Upper lobe of left lung (tissue), 6 donors: ENCODE data around the gene LPAR3. TPM values are rescaled to one million over a fixed set of nuclear protein-coding genes. Genes with fewer than 3 reads are reported as not detected.

Experiments used
- ATAC-seq, 2 donors: fragments of 200-7000 bp; cut with Tn5 transposase; one replicate each; pipeline ENCODE4 v1.9.1; 2022; ENCODE audit warnings: mild to moderate bottlenecking in 2 of 2, moderate library complexity in 2 of 2; ENCODE audit not compliant: low FRiP score in 2 of 2
- DNase-seq, 2 donors: peaks; one replicate each; pipeline ENCODE4 v3.0.0-alpha.2; 2019 to 2020
- H3K27ac ChIP-seq, 4 donors: fragments of 200-600 bp; sonication (generic); one replicate each; pipeline ENCODE4 v1.5.1; 2016 to 2019
- H3K27me3 ChIP-seq, 4 donors: fragments of 200-600 bp; sonication (generic); one replicate each; pipeline ENCODE4 v1.5.1; 2017 to 2019
- H3K36me3 ChIP-seq, 4 donors: fragments of 200-600 bp; sonication (generic); one replicate each; pipeline ENCODE4 v1.5.1; 2016 to 2019
- H3K4me1 ChIP-seq, 4 donors: fragments of 200-600 bp; sonication (generic); one replicate each; pipeline ENCODE4 v1.5.1; 2018 to 2019
- H3K4me3 ChIP-seq, 4 donors: fragments of 200-600 bp; sonication (generic); one replicate each; pipeline ENCODE4 v1.5.1; 2017 to 2019; ENCODE audit warnings: mild to moderate bottlenecking in 2 of 4, moderate library complexity in 1 of 4
- H3K9me3 ChIP-seq, 4 donors: fragments of 200-600 bp; sonication (generic); one replicate each; pipeline ENCODE4 v1.5.1; 2018 to 2019
- CTCF ChIP-seq, 6 experiments: fragments of 450-650 bp in 4 of 6; fragments of 200-600 bp in 2 of 6; sonication (generic) in 2 of 6; IDR thresholded peaks; one replicate each; pipeline ENCODE4 v1.5.1; 2016 to 2019; ENCODE audit warnings: antibody characterized with exemption in 6 of 6
- EP300 ChIP-seq, 4 donors: sonication (generic); formaldehyde crosslinking; IDR thresholded peaks; one replicate each; pipeline ENCODE4 v1.5.1; 2017; ENCODE audit warnings: antibody characterized with exemption in 4 of 4, control low read depth in 2 of 4
- POLR2A ChIP-seq, 4 donors: fragments of 450-650 bp; IDR thresholded peaks; one replicate each; pipeline ENCODE4 v1.5.1; 2016 to 2017; ENCODE audit warnings: antibody characterized with exemption in 4 of 4, mild to moderate bottlenecking in 2 of 4
- POLR2AphosphoS5 ChIP-seq, 2 donors: sonication (generic); formaldehyde crosslinking; IDR thresholded peaks; one replicate each; pipeline ENCODE4 v1.5.1; 2017; ENCODE audit warnings: antibody characterized with exemption in 2 of 2
- WGBS, 2 donors: methylation state at CpG; one replicate each; pipeline ENCODE4 v1.1.5; 2017 to 2018; 5-methylcytosine and 5-hydroxymethylcytosine counted together
- total RNA-seq, 6 donors: library from RNA; depleted of rRNA in 4 of 6; stranded (reverse); fragments of >200 nt in 4 of 6; gene quantifications; one replicate each; pipeline versions ENCODE4 v1.1.0 to v1.2.1, GENCODE V29; 2016 to 2021
- donor health status: DM: no; HTN: no; CAD: no; lungs with moderate emphysema.
- donor health status: DM: no; HTN: yes; CAD: no; lungs with severe emphysema.

Gene LPAR3
- total RNA-seq, 6 donors from 2014 or later, result 1.5 to 9.8 (median 4.3) TPM; not detected in 1

DNA sequence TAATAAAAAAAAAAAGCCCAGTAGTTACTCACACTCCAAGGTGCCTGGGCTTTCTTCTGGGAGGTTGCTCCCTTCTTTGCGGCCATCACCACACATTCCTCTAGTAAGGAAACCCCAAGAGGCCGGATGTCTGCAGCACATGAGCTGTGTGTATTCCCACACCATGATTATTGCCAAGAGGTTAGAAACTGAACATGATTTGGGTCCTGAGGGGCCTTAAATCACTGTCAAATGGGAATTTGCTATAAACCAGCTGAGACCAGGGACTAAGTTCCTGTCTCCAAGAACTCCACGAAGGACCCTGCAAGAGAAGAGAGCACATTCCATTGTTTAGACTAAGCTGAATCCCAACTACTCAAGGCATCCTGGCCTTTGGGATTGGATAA is 117.5 kb downstream of the LPAR3 start:
- ATAC-seq, result no peak
- 53 to 67% methylated on average over 3 of the region's 3 CpGs for WGBS, 2 donors
- Histone ChIP-seq H3K4me1 (peaks cover 0 to 9% (median 2%) of the 10 kb centered on the region in 4 donors), H3K27ac (no peak overlapping the region), H3K27me3 (no peaks in the 10 kb centered on the region), H3K9me3 (no peaks in the 10 kb centered on the region), H3K4me3 (no peak overlapping the region), H3K36me3 (no peaks in the 10 kb centered on the region)
- TF ChIP-seq POLR2A (IDR thresholded peaks at IDR 0.05) (no peak), POLR2AphosphoS5 (IDR thresholded peaks at IDR 0.05) (no peak), EP300 (IDR thresholded peaks at IDR 0.05) (no peak), CTCF (IDR thresholded peaks at IDR 0.05) (no peak)
- DNase-seq, result no peak

- 74 to 85% methylated on average over 10 to 16 of the region's 16 CpGs for WGBS, 2 donors
- DNase-seq, result peak in 1 of 2 donors; percentile 30
- no peaks in the 10 kb centered on the region for H3K9me3 ChIP-seq
- no peak for TF ChIP-seq EP300 (IDR thresholded peaks at IDR 0.05)
- H3K4me3 ChIP-seq, result no peak overlapping the region
- no peaks in the 10 kb centered on the region for H3K27me3 ChIP-seq
- no peak overlapping the region for H3K27ac ChIP-seq
- peaks cover 0 to 3% (median under 1%) of the 10 kb centered on the region in 4 donors for H3K4me1 ChIP-seq
- ATAC-seq, result no peak
- no peaks in the 10 kb centered on the region for H3K36me3 ChIP-seq
Observed at GRCh38 chr1:84774669-84775534, 118.1 kb downstream of the LPAR3 start.

- Histone ChIP-seq H3K36me3 (no peaks in the 10 kb centered on the region), H3K4me1 (no peaks in the 10 kb centered on the region), H3K9me3 (no peaks in the 10 kb centered on the region), H3K27ac (no peak overlapping the region), H3K27me3 (no peaks in the 10 kb centered on the region), H3K4me3 (no peak overlapping the region)
- DNase-seq (no peak), ATAC-seq (no peak)
- WGBS, 2 donors, result 74 to 76% methylated on average over 4 of the region's 4 CpGs
- TF ChIP-seq CTCF (IDR thresholded peaks at IDR 0.05) (no peak), POLR2A (IDR thresholded peaks at IDR 0.05) (no peak), EP300 (IDR thresholded peaks at IDR 0.05) (no peak), POLR2AphosphoS5 (IDR thresholded peaks at IDR 0.05) (no peak)
Observed at GRCh38 chr1:84773933-84774497, 119.0 kb downstream of the LPAR3 start.

DNA sequence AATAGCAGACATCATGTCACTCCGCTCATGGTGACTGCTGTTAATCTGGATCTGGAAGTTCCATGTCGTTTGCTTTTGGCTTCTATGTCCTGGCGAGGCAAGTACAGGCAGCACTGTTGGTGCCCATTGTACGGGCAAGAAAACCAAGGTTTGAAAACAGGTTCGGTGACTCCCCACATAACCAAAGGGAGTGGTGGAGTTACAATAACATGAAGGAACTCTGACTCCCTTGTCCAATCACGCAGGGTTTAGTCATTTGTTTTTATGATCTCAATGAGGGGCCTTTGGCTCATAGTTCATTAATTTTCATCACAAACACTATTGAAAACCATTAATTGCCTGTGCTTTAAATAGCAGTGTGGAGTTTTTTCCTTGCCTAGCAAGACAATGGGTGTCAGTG is 119.8 kb downstream of the LPAR3 start:
- TF ChIP-seq POLR2AphosphoS5 (IDR thresholded peaks at IDR 0.05) (no peak), CTCF (IDR thresholded peaks at IDR 0.05) (no peak), POLR2A (IDR thresholded peaks at IDR 0.05) (no peak), EP300 (IDR thresholded peaks at IDR 0.05) (no peak)
- no peak overlapping the region for H3K27ac ChIP-seq
- WGBS, 2 donors, result 77 to 86% methylated on average over 6 of the region's 6 CpGs
- DNase-seq (no peak), ATAC-seq (no peak)
- H3K9me3 ChIP-seq, result no peaks in the 10 kb centered on the region
- no peaks in the 10 kb centered on the region for H3K27me3 ChIP-seq
- no peaks in the 10 kb centered on the region for H3K36me3 ChIP-seq
- H3K4me3 ChIP-seq, result no peak overlapping the region
- no peaks in the 10 kb centered on the region for H3K4me1 ChIP-seq

DNA sequence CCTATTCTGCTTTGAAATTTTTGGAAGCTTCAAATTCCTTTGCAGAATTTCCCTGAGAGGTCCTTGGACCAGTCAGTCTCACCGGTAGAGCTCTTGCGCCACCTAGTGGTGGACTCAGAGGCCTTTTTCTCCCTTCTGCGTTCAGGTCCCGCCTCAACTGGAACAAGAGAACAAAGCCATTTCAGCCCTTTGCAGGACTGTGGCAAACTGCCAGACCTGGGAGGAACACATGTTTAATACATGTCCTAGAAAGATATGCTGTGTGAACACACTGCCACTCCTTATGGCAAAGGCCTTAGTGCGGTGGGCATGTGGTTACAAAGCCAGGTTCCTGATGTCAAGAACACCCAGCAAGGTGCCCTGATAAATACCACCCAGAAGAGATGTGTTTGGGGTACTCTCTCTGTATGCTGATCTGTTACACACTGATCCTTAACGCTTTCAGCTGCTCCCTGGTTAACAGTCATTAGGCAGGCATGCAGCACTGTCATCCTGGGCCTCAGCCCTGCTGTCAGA is 120.5 kb downstream of the LPAR3 start:
- Histone ChIP-seq H3K4me3 (no peak overlapping the region), H3K9me3 (no peaks in the 10 kb centered on the region), H3K36me3 (no peaks in the 10 kb centered on the region), H3K27me3 (no peaks in the 10 kb centered on the region), H3K27ac (no peak overlapping the region), H3K4me1 (no peaks in the 10 kb centered on the region)
- peak in 1 of 2 donors; percentile 64 for DNase-seq
- 10 to 23% methylated on average over 4 to 6 of the region's 6 CpGs for WGBS, 2 donors
- TF ChIP-seq EP300 (IDR thresholded peaks at IDR 0.05) (no peak), POLR2A (IDR thresholded peaks at IDR 0.05) (no peak), POLR2AphosphoS5 (IDR thresholded peaks at IDR 0.05) (no peak), CTCF (IDR thresholded peaks at IDR 0.05) (peak; percentile 75 to 87 (median 78))
- ATAC-seq, result peak; percentile 74 to 89
